HG02763 (cell line): ENCODE results near the gene OR4M2.
"Not testable (repeated sequence)": the region's sequence is repeated elsewhere in the genome, so short reads cannot be mapped to it uniquely, and the experiment has no call there.

Experiments
- ATAC-seq: cut with Tn5 transposase; IDR thresholded peaks from one replicate; pipeline ENCODE4 v1.9.1; 2021; ENCODE audit warnings: mild to moderate bottlenecking, moderate library complexity; ENCODE audit not compliant: unreplicated experiment

OR4M2 gene

GRCh38 chr15:22080227-22080626 lies at the start of gene OR4M2:
TSS of gene OR4M2 (plus strand) at chr15:22080527. CDS start at chr15:22080625, 98 bp downstream.
- not testable (repeated sequence) for ATAC-seq

- not testable (repeated sequence) for ATAC-seq
Observed at GRCh38 chr15:22069267-22069666, 11.1 kb upstream of the OR4M2 start.

DNA sequence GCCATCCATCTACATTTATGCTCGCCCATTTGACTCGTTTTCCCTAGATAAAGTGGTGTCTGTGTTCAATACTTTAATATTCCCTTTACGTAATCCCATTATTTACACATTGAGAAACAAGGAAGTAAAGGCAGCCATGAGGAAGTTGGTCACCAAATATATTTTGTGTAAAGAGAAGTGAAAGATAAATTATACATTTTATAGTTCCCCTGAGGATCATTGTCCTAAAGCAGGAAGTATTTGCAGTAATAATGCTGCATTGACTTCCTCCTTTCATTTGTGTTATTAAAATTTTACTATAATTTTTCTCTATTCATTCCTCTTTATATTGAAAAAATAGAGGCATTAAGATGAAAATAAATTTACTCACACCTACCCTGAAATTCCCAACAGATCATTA lies 1.1 kb downstream of the OR4M2 start:
- not testable (repeated sequence) for ATAC-seq

- ATAC-seq: not testable (repeated sequence)
Observed at GRCh38 chr15:22098616-22099253, 18.4 kb downstream of the OR4M2 start.

- not testable (repeated sequence) for ATAC-seq
Observed at GRCh38 chr15:22099289-22099891, 19.1 kb downstream of the OR4M2 start.

DNA sequence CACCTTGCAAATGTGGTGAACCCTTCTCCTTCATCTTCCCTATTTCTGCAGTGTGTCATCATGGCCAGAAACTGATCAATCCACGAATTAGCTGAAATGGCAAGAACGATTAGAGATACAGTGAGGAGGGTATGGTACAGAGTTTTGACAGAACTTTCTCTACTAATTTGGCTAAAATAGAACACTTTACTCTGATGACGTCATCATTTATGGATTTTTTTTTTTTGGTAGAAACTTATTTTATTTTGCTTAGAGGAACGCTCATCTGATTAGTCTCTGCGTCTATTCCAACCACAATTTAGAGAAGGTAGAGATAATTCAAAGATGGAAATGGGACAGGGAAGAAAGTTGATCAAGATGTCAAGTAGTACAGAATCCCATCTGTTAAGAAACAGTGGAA lies 41.7 kb downstream of the OR4M2 start:
- ATAC-seq: not testable (repeated sequence)
